Astrocyte of the cerebellum (primary cell): ENCODE data around the gene EGFL8.
"Not testable (repeated sequence)": the region's sequence is repeated elsewhere in the genome, so short reads cannot be mapped to it uniquely, and the experiment has no call there.

Source experiments
- DNase-seq: peaks from one replicate; pipeline ENCODE4 v3.0.0-alpha.2; 2011; ENCODE audit warnings: low read depth
- H3K4me3 ChIP-seq: 2 replicates; pipeline ENCODE4 v1.5.1; 2011; ENCODE audit warnings: mild to moderate bottlenecking, low read depth, low read length, moderate library complexity
- in situ Hi-C: cut with HindIII; loops from 2 replicates; pipeline ENCODE4 v1.10.0; 2017; ENCODE audit warnings: low sequenced_read_pairs
- TF ChIP-seq, protein P1 (sequence below): IDR thresholded peaks from 2 replicates; pipeline ENCODE4 v1.5.1; 2012; ENCODE audit warnings: low read length, low read depth, moderate library complexity, mild to moderate bottlenecking; ENCODE audit errors: missing control alignments

Gene EGFL8

DNA sequence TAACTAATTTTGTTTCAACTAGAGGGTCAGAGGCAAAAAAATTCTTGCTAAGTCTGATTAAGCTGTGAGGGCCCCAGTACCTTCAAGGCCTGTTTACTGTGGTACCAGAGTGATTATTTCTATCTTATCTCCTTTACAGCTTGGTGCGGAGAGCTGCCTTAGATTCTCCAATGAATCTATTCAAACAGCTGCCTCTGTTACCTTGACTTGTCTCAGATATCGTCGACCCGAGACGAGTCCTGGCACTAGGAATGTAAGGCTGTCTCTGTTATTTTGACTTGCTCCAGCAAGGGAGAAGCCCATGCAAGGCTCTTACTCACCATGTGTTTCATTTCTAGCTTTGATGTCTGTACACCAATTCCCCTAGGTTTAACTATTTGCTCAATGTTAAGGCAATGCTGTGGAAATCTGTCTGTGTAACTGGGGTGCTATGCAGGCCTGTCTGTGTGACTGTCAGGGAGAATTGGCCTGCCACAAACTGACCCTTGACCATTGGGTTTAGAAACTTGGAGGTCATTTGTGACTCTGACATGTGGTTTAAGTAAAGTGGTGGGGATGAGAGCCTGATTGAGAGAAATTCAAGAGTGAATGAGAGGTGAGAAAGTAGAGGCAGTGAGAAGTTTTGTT, 23.9 kb upstream of the EGFL8 start:
- H3K4me3 ChIP-seq = no peak overlapping the region
- no peak for DNase-seq
- in situ Hi-C loops = no loop called here
- TF ChIP-seq, protein P1, sequence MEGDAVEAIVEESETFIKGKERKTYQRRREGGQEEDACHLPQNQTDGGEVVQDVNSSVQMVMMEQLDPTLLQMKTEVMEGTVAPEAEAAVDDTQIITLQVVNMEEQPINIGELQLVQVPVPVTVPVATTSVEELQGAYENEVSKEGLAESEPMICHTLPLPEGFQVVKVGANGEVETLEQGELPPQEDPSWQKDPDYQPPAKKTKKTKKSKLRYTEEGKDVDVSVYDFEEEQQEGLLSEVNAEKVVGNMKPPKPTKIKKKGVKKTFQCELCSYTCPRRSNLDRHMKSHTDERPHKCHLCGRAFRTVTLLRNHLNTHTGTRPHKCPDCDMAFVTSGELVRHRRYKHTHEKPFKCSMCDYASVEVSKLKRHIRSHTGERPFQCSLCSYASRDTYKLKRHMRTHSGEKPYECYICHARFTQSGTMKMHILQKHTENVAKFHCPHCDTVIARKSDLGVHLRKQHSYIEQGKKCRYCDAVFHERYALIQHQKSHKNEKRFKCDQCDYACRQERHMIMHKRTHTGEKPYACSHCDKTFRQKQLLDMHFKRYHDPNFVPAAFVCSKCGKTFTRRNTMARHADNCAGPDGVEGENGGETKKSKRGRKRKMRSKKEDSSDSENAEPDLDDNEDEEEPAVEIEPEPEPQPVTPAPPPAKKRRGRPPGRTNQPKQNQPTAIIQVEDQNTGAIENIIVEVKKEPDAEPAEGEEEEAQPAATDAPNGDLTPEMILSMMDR = no peak

DNA sequence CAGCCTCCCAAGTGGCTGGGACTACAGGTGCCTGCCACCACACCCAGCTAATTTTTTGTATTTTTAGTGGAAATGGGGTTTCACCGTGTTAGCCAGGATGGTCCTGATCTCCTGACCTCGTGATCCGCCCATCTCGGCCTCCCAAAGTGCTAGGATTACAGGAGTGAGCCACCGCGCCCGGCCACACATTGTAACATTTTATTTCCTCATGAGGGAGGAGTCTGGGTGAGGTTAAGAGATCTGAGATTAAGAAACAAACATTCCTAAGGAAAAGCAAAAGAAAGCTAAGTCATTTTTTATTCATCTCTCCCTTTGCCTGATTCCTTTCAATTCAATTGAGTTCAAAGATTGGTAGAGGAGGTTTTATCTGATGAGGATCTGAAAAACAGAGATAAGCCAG, 20.2 kb upstream of the EGFL8 start:
- in situ Hi-C loops, DNase-seq, H3K4me3 ChIP-seq: not testable (repeated sequence)

DNA sequence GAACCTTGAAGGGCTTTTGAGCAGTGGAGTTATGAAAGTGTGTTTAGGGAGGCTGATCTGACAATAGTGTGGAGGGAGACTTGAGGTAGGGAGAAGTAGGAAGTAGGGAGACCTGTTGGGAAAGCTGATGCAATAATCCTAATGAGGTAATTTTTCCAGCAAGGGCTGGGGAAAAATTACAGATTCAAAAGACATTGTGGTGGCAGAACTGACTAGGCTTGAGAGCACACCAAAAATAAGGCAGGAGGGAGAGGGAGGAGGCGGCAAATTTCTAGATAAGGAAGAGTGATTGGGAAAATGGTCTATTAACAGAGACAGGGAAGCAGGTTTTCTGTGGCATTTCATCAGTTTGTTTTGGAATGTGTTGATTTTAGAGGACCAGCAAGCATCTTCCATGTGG, 18.1 kb upstream of the EGFL8 start:
- TF ChIP-seq, protein P1 = no peak
- in situ Hi-C loops = no loop called here
- no peak overlapping the region for H3K4me3 ChIP-seq
- no peak for DNase-seq

DNA sequence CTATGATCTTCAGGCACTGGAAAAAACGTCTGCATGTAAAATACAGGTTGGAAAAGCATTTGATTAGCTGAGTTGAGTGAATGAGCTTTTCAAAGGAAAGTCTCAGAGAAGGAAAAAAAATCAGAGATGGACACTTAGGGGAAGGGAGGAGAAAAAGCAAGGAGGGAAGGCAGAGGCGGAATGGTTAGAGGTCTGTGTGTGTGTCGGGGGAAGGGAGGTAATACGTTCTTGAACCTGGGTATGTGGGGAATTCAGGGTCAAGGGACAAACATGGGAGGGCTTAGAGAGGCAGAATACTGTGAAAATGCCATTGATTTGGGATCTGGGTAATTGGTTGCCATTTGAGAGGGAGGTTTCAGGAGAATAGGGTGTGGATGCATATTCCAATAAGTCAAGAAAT, 17.7 kb upstream of the EGFL8 start:
- DNase-seq = no peak
- in situ Hi-C loops = no loop called here
- no peak overlapping the region for H3K4me3 ChIP-seq
- TF ChIP-seq, protein P1 = no peak

DNA sequence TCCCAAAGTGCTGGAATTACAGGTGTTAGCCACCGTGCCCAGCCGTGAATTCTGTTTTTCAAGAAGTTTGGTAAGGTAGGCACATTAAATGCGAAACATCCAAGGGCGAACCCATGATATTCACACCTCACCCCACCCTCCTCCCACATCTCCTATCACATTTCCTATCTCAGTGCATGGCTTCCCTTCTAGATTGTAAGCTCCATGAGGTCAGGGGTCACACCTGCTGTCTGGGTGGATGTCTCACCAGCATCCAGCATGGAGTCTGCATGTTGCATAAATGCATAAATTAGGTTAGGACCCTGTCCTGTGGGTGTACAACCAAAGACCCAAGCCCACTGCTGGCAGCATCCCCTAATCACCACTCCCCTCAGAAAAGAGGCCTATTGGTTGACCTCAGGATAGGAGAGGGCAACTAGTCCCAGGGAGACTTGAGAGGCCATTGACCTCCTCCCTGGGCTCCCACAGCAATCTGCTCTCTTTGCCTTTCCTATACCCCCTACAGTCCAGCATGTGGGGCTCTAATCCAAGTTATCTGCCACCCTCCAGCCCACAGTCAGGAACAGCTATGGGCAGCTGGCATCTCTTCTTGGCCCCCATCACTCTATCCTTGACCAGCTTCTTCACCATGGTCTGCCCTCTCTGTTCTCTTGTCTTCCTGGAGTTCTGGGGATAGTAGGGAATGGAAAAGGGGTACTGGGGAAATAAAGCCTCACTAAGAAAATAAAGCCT, 16.8 kb upstream of the EGFL8 start:
- no peak for DNase-seq
- TF ChIP-seq, protein P1 = no peak
- H3K4me3 ChIP-seq = no peak overlapping the region
- in situ Hi-C loops = no loop called here

DNA sequence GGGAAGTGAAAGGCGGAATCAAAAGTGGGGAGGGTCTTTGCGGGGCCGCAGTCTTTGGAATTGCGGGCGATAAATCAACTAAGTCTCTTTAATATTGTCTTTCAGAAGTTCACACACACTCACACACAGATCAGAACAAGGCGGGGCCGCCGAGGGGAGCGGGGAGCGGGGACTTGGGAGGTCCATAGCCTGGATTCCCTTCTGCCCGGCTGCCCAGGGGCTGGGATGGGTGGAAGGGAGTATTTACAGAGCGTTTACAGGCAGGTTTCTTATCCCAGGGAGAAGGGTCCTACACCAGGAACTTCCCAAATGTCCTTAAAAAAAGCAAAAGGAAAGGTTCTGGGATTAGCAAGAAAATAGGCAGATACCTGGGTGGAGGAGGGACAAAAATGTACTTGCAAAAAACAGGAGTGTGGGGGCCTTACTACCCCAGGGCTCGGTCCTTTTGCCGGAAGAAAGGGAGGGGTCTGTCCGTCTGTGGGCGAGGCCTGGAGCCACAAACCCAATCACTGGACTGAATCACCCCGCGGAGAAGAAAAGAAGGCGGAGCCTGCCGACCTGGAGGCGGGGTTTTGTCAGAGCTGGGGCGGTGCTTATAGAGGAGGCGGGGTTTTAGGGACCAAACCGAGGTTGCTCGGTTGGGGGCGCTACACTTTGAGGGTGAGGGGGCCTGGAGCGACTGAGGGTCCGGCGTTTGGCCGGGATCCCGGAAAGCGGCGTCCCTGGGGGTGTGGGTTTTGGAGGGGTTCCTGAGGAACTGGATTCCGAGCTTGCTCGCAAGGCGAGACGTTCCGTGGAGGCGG, 15.9 kb upstream of the EGFL8 start:
- peak overlapping the region; percentile 14 for H3K4me3 ChIP-seq
- TF ChIP-seq, protein P1 = no peak
- no peak for DNase-seq
- in situ Hi-C loops = no loop called here
